IPS-NIHi11 (cell line): ENCODE results near the gene LRCH3.
A peak's percentile ranks its signal among the peaks of the same experiment; 100 is the strongest.
"Not testable (repeated sequence)": the region's sequence is repeated elsewhere in the genome, so short reads cannot be mapped to it uniquely, and the experiment has no call there.

Source experiments
- DNase-seq: peaks from one replicate; pipeline ENCODE4 v3.0.0; 2012; ENCODE audit warnings: mixed read lengths, low spot score

The LRCH3 gene

GRCh38 chr3:197883541-197883940 is 92.5 kb downstream of the LRCH3 start:
- DNase-seq = no peak

GRCh38 chr3:197884330-197884729 is 93.3 kb downstream of the LRCH3 start:
- DNase-seq = not testable (repeated sequence)

GRCh38 chr3:197886052-197886451 is 95.0 kb downstream of the LRCH3 start:
- DNase-seq = not testable (repeated sequence)

GRCh38 chr3:197887430-197888053 is 96.5 kb downstream of the LRCH3 start:
- not testable (repeated sequence) for DNase-seq

GRCh38 chr3:197888511-197888910 is 97.5 kb downstream of the LRCH3 start:
- DNase-seq = no peak

- peak; percentile 37 for DNase-seq
Observed at GRCh38 chr3:197889204-197889930, 98.3 kb downstream of the LRCH3 start.

GRCh38 chr3:197890693-197891092 is 99.6 kb downstream of the LRCH3 start:
- no peak for DNase-seq

- DNase-seq = no peak
Observed at GRCh38 chr3:197892162-197892561, 101.1 kb downstream of the LRCH3 start.

GRCh38 chr3:197896421-197896820 is 105.4 kb downstream of the LRCH3 start:
- no peak for DNase-seq

GRCh38 chr3:197899833-197900478 is 108.9 kb downstream of the LRCH3 start:
- DNase-seq = no peak

GRCh38 chr3:197901626-197902025 is 110.6 kb downstream of the LRCH3 start:
- DNase-seq = no peak

- DNase-seq = peak; percentile 94
Observed at GRCh38 chr3:197906023-197906849, 115.2 kb downstream of the LRCH3 start.

GRCh38 chr3:197906850-197907187 is 115.8 kb downstream of the LRCH3 start:
- no peak for DNase-seq

- DNase-seq = no peak
Observed at GRCh38 chr3:197907196-197907595, 116.1 kb downstream of the LRCH3 start.

- DNase-seq = not testable (repeated sequence)
Observed at GRCh38 chr3:197908550-197908949, 117.5 kb downstream of the LRCH3 start.

- DNase-seq = no peak
Observed at GRCh38 chr3:197908957-197909701, 118.1 kb downstream of the LRCH3 start.

GRCh38 chr3:197912741-197913476 is 121.9 kb downstream of the LRCH3 start:
- DNase-seq = no peak

GRCh38 chr3:197913641-197914380 is 122.8 kb downstream of the LRCH3 start:
- DNase-seq = no peak

- DNase-seq = not testable (repeated sequence)
Observed at GRCh38 chr3:197921429-197922275, 130.6 kb downstream of the LRCH3 start.
